Nephron progenitor cell (in vitro differentiated cells): Measurements from ENCODE around the gene RSPH4A.
A peak's percentile ranks its signal among the peaks of the same experiment; 100 is the strongest.

ENCODE experiments used
- DNase-seq: peaks from one replicate; pipeline ENCODE4 v3.0.0; 2021
- H3K27ac Mint-ChIP-seq: 2 replicates; pipeline ENCODE4 v1.8.0; 2021; ENCODE audit warnings: mild to moderate bottlenecking, moderate library complexity, mixed read lengths
- H3K27me3 Mint-ChIP-seq: 2 replicates; pipeline ENCODE4 v1.8.0; 2021; ENCODE audit warnings: mild to moderate bottlenecking, low read depth, mixed read lengths; ENCODE audit not compliant: poor library complexity
- H3K36me3 Mint-ChIP-seq: 2 replicates; pipeline ENCODE4 v1.8.0; 2021; ENCODE audit warnings: low read depth, mixed read lengths
- H3K4me1 Mint-ChIP-seq: 2 replicates; pipeline ENCODE4 v1.8.0; 2021; ENCODE audit warnings: mixed read lengths
- H3K4me3 Mint-ChIP-seq: 2 replicates; pipeline ENCODE4 v1.8.0; 2021; ENCODE audit warnings: mild to moderate bottlenecking, moderate library complexity, mixed read lengths
- H3K9me3 Mint-ChIP-seq: 2 replicates; pipeline ENCODE4 v1.8.0; 2021; ENCODE audit warnings: mild to moderate bottlenecking, moderate library complexity, mixed read lengths
- TF ChIP-seq, protein P1 (sequence below): fragments of 200-600 bp; sonication (generic); IDR thresholded peaks from 2 replicates; pipeline ENCODE4 v1.5.0; 2021; ENCODE audit warnings: antibody characterized with exemption

RSPH4A gene

DNA sequence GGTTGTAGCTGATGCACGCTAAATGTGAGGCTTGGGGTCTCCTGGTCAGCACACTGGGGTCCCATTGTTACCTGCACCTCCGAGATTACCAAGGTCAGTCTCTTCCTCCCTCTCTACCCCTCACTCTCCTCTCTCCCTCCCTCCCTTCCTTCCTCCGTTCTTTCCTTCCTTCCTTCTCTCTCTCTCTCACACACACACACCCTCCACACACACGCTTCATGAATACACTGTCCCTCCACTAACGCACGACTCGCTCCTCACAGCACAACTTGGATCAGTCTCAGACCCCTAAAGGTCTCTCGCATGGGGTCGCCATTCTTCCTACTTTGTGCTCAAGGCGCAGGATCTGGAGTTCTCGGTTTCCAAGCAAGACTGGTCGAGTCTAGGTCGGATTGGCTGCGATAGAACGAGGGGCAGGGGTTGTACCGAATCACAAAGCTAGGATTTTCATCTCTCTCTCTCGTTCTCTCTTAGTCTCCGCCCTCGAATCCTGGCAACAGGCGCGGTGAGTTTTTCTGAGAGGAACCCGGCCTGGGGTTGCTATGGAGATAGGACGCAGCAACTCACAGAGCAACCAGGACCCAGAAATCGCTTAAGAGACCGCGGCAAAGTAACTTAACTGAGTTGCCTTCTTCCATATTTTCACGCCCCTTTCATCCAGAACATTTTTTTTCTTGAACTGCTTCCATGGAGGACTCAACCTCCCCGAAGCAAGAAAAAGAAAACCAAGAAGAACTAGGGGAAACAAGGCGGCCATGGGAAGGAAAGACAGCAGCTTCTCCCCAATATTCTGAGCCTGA lies at the start of gene RSPH4A:
TSS of gene RSPH4A (plus strand) at position 543 of the 800 bp plus-strand sequence. CDS start at position 688, 145 bp downstream.
- TF ChIP-seq, protein P1, sequence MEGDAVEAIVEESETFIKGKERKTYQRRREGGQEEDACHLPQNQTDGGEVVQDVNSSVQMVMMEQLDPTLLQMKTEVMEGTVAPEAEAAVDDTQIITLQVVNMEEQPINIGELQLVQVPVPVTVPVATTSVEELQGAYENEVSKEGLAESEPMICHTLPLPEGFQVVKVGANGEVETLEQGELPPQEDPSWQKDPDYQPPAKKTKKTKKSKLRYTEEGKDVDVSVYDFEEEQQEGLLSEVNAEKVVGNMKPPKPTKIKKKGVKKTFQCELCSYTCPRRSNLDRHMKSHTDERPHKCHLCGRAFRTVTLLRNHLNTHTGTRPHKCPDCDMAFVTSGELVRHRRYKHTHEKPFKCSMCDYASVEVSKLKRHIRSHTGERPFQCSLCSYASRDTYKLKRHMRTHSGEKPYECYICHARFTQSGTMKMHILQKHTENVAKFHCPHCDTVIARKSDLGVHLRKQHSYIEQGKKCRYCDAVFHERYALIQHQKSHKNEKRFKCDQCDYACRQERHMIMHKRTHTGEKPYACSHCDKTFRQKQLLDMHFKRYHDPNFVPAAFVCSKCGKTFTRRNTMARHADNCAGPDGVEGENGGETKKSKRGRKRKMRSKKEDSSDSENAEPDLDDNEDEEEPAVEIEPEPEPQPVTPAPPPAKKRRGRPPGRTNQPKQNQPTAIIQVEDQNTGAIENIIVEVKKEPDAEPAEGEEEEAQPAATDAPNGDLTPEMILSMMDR = no peak
- peaks cover 17% of the 10 kb centered on the region for H3K4me1 Mint-ChIP-seq
- peaks cover 41% of the 10 kb centered on the region for H3K27me3 Mint-ChIP-seq
- H3K27ac Mint-ChIP-seq = peak within 1 kb of the TSS; percentile 1
- peak within 1 kb of the TSS; percentile 93 for H3K4me3 Mint-ChIP-seq
- DNase-seq = peak; percentile 85
- H3K36me3 Mint-ChIP-seq = no peaks in the 10 kb centered on the region
- no peaks in the 10 kb centered on the region for H3K9me3 Mint-ChIP-seq

DNA sequence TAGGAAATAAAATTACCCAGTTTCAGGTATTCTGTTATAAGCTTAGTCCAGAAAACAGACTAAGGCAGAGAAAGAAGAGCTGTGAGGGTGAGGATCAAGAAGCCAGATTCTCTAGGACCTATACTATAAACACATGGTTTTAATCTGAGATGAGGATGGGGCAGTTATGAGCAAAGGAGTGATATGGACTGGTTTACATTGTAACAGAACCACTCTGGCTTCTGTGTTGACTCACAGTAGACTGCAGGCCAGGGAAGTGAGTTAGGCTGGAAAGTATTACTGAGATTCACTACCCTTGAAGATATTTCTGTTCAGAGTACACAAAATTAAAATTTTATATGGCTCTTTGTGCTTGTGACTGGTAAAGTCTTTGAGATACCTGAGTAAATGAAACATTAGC lies 48.2 kb upstream of the RSPH4A start:
- Mint-ChIP-seq H3K27me3 (peaks cover 29% of the 10 kb centered on the region), H3K9me3 (no peaks in the 10 kb centered on the region), H3K27ac (no peak overlapping the region), H3K4me1 (peaks cover 25% of the 10 kb centered on the region), H3K4me3 (no peak overlapping the region), H3K36me3 (no peaks in the 10 kb centered on the region)
- TF ChIP-seq, protein P1 = no peak
- no peak for DNase-seq

DNA sequence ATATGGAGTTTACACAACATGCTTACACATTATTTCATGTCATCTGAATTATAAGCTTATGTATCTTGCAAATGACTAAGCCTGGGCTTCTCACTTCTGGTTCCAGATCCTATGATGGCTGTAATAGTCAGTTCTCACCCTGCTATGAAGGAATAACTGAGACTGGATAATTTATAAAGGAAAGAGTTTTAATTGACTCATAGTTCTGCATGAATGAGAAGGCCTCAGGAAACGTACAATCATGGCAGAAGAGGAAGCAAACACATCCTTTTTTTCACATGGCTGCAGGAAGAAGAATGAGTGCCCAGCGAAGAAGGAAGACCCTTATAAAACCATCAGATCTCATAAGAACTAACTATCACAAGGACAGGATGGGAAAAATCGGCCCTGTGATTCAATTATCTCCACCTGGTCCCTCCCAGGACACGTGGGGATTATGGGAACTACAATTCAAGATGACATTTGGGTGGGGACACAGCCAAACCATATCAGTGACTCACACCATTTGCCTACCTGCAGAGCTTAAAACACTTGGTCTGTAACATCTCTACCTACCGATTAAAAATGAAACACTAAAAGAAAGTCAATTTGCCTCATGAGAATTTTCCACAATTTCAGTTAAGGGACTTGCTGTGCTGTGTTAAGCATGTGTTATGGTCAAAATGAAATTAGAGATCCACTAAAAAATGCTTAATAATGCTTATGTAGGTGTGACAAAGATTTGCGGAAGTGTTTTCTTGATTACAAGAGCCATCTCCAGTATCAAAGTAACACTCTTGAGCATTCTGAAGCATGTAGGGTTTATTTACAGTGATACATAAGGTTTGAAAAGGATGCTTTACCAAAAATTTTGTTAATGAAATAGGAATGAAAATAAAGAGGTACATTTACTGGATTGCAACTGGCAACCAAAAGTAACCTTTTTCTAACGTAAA lies 47.2 kb upstream of the RSPH4A start:
- H3K36me3 Mint-ChIP-seq = peaks cover under 1% of the 10 kb centered on the region
- TF ChIP-seq, protein P1 = no peak
- no peaks in the 10 kb centered on the region for H3K9me3 Mint-ChIP-seq
- H3K27ac Mint-ChIP-seq = no peak overlapping the region
- H3K4me1 Mint-ChIP-seq = peaks cover 34% of the 10 kb centered on the region
- peaks cover 28% of the 10 kb centered on the region for H3K27me3 Mint-ChIP-seq
- peak overlapping the region; percentile 100 for H3K4me3 Mint-ChIP-seq
- no peak for DNase-seq

DNA sequence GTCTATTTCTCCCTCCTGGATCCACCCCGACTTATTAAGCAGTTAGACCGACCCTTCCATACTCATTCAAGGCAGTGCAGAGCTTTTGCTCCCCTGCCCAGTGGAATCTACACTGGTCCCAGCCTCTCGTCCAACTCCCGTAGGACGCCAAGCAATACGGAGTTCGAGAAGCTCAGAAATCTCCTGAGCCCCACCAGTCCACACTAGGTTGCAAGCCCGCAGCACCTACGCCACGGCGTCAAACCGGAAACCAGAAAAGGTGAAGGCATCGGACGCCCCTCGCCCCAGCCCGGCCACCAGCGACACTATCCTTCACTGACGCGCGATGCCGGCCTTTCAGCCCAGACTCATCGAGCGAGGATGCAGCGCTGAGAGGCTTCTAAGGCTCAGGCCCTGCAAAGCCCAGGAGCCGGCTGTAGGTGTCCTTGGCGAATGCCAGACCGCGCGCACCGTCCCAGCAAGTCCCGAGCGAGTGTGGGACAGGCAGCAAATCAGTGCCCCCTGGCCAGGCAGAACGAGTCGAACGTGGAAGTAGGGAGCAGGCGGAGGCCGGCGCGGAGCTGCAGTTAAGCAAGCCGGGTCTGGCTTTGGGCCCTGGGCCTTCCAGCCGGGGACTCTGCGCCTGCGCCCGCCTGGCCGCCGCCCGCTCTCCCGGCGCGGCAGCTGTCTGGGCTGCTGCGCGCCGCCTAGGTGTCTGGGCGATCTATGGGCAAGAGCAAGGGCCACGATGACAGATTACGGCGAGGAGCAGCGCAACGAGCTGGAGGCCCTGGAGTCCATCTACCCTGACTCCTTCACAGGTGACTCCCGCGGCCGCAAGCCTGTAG lies 45.2 kb upstream of the RSPH4A start, which contains the start of gene RWDD1:
TSS of gene RWDD1 (plus strand) at position 649 of the 827 bp plus-strand sequence. CDS start at position 728, 79 bp downstream.
- DNase-seq = peak; percentile 96
- Mint-ChIP-seq H3K27ac (peak within 1 kb of the TSS; percentile 100), H3K4me3 (peak within 1 kb of the TSS; percentile 100), H3K36me3 (peaks cover 5% of the 10 kb centered on the region), H3K9me3 (no peaks in the 10 kb centered on the region), H3K4me1 (peaks cover 38% of the 10 kb centered on the region), H3K27me3 (peaks cover 15% of the 10 kb centered on the region)
- TF ChIP-seq, protein P1 = no peak

DNA sequence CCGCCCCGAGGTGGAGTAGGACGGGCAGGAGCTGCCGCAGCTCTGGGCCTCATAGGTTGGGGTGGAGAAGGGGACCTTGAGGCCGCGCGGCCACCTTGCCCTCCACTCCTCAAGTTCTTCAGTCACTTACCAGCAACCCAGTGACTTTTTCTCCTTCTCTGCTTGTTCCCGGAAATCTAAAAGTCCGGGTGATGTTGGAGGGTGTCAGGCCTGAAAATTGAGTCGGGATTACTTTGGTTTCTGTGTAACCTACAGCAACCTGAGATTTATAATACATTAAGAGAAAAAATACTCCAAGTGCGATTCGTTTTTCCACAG lies 44.6 kb upstream of the RSPH4A start:
- peaks cover 9% of the 10 kb centered on the region for H3K27me3 Mint-ChIP-seq
- no peaks in the 10 kb centered on the region for H3K9me3 Mint-ChIP-seq
- H3K4me3 Mint-ChIP-seq = peak overlapping the region; percentile 100
- no peak for DNase-seq
- H3K27ac Mint-ChIP-seq = peak overlapping the region; percentile 99
- H3K36me3 Mint-ChIP-seq = peaks cover 10% of the 10 kb centered on the region
- H3K4me1 Mint-ChIP-seq = peaks cover 38% of the 10 kb centered on the region
- TF ChIP-seq, protein P1 = no peak
